Raji (cell line): ENCODE results near the gene ELMO3.

Experiments
- POLR2A ChIP-seq: IDR thresholded peaks from 2 replicates; pipeline ENCODE4 v1.6.1; 2011; ENCODE audit warnings: low read depth, low read length, control low read depth; ENCODE audit not compliant: insufficient read depth

The ELMO3 gene

GRCh38 chr16:67229906-67230808 is 31.2 kb downstream of the ELMO3 start:
- no peak for TF ChIP-seq POLR2A

GRCh38 chr16:67230809-67231660 is 32.1 kb downstream of the ELMO3 start:
- TF ChIP-seq POLR2A, result 0 out of 2 replicates have a peak, but pooled peaks have one; percentile 8

- no peak for TF ChIP-seq POLR2A
Measured at GRCh38 chr16:67233596-67233995, 34.7 kb downstream of the ELMO3 start.

- no peak for TF ChIP-seq POLR2A
Measured at GRCh38 chr16:67234180-67234597, 35.3 kb downstream of the ELMO3 start.

- no peak for TF ChIP-seq POLR2A
Measured at GRCh38 chr16:67235816-67236562, 37.1 kb downstream of the ELMO3 start.

GRCh38 chr16:67236563-67237395 is 37.8 kb downstream of the ELMO3 start:
- TF ChIP-seq POLR2A, result no peak

GRCh38 chr16:67237396-67238277 is 38.7 kb downstream of the ELMO3 start:
- TF ChIP-seq POLR2A, result no peak

GRCh38 chr16:67238278-67238575 is 39.3 kb downstream of the ELMO3 start:
- no peak for TF ChIP-seq POLR2A

- no peak for TF ChIP-seq POLR2A
Measured at GRCh38 chr16:67238806-67239470, 40.0 kb downstream of the ELMO3 start.

- TF ChIP-seq POLR2A, result no peak
Measured at GRCh38 chr16:67240506-67240905, 41.6 kb downstream of the ELMO3 start.

- TF ChIP-seq POLR2A, result no peak
Measured at GRCh38 chr16:67241008-67241900, 42.3 kb downstream of the ELMO3 start.

- TF ChIP-seq POLR2A, result no peak
Measured at GRCh38 chr16:67242138-67242730, 43.3 kb downstream of the ELMO3 start.
